Testis (tissue), 3 donors: ENCODE data around the gene ARHGEF28. TPM values are rescaled to one million over a fixed set of nuclear protein-coding genes. Genes with fewer than 3 reads are reported as not detected.

Experiments
- DNase-seq: peaks from one replicate; pipeline ENCODE4 v3.0.0-alpha.2; 2019
- H3K27ac ChIP-seq, 2 donors: fragments of 200-600 bp; sonication (generic); one replicate each; pipeline ENCODE4 v1.5.1; 2019
- H3K27me3 ChIP-seq: fragments of 200-600 bp; sonication (generic); one replicate; pipeline ENCODE4 v1.5.1; 2019
- H3K36me3 ChIP-seq: fragments of 200-600 bp; sonication (generic); one replicate; pipeline ENCODE4 v1.5.1; 2017; ENCODE audit warnings: low read depth; ENCODE audit errors: missing control alignments
- H3K4me1 ChIP-seq: fragments of 200-600 bp; sonication (generic); one replicate; pipeline ENCODE4 v1.5.1; 2019
- H3K4me3 ChIP-seq, 2 donors: fragments of 200-600 bp; sonication (generic); one replicate each; pipeline ENCODE4 v1.5.1; 2017 to 2019
- H3K9me3 ChIP-seq: fragments of 200-600 bp; sonication (generic); one replicate; pipeline ENCODE4 v1.5.1; 2017
- CTCF ChIP-seq, 3 experiments: fragments of 450-650 bp in 2 of 3; fragments of 200-600 bp in 1 of 3; sonication (generic) in 1 of 3; IDR thresholded peaks; one replicate each; pipeline ENCODE4 v1.5.1; 2016 to 2019; ENCODE audit warnings: antibody characterized with exemption in 3 of 3, mild to moderate bottlenecking in 2 of 3, moderate library complexity in 1 of 3
- POLR2A ChIP-seq: fragments of 450-650 bp; IDR thresholded peaks from one replicate; pipeline ENCODE4 v1.6.1; 2017; ENCODE audit warnings: antibody characterized with exemption, mild to moderate bottlenecking, moderate library complexity
- WGBS, 2 donors: methylation state at CpG; one replicate each; pipeline ENCODE4 v1.1.5; 2018; 5-methylcytosine and 5-hydroxymethylcytosine counted together
- intact Hi-C: fragments of 100-400 bp; cut with DNase I; formaldehyde crosslinking; loops from one replicate; pipeline ENCODE4 v1.15.1; 2023; ENCODE audit warnings: low total_unique reads
- polyA plus RNA-seq: library from polyadenylated mRNA; stranded (reverse); fragments of 350-450 nt; fragmentation: Illumina TruSeq; extraction: RNeasy Lipid Tissue Mini Kit (QIAGEN cat#74804); gene quantifications from one replicate; pipeline ENCODE4 v1.2.3, GENCODE V29; 2014; ENCODE audit warnings: low read depth, low replicate concordance; ENCODE audit not compliant: insufficient read depth
- small RNA-seq, 2 donors: library from RNA; depleted of rRNA; stranded (forward); fragments of <200 nt; gene quantifications; one replicate each; pipeline ENCODE3, GENCODE V24; 2016
- total RNA-seq, 2 donors: library from RNA; depleted of rRNA; stranded (reverse); fragments of >200 nt; gene quantifications; one replicate each; pipeline ENCODE4 v1.2.3, GENCODE V29; 2016

The ARHGEF28 gene
- total and polyA plus RNA-seq, 3 donors from 2014 or later: 3.9 to 8.7 (median 8.0) TPM

GRCh38 chr5:73985145-73985544 lies 359.1 kb downstream of the ARHGEF28 start:
- H3K36me3 ChIP-seq: no peaks in the 10 kb centered on the region
- H3K9me3 ChIP-seq: no peaks in the 10 kb centered on the region
- no peak overlapping the region for H3K4me3 ChIP-seq
- TF ChIP-seq CTCF (IDR thresholded peaks at IDR 0.05) (peak in 2 of 3 experiments; percentile 18 to 41), POLR2A (no peak)
- intact Hi-C loops: no loop called here
- no peaks in the 10 kb centered on the region for H3K27me3 ChIP-seq
- no peak overlapping the region for H3K27ac ChIP-seq
- no peaks in the 10 kb centered on the region for H3K4me1 ChIP-seq
- peak; percentile 17 for DNase-seq
- 31 to 38% methylated on average over 1 of the region's 1 CpG for WGBS, 2 donors

DNA sequence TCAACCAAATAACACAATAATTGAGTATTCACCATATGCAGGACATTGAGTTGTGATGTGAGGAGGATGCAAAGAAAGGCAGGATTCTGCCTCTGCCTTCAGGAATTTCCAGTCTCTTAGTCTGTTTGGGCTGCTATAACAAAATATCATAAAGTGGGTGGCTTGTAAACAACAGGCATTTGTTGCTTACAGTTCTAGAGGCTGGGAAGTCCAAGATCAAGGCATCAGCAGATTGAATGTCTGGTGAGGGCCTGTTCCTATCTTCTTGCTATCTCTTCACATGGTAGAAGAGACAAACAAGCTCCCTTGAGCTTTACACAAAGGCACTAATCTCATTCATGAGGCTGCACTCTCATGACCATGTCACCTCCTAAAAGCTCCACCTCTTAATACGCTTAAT lies 360.7 kb downstream of the ARHGEF28 start:
- no peak overlapping the region for H3K27ac ChIP-seq
- H3K4me3 ChIP-seq: no peak overlapping the region
- intact Hi-C loops: no loop called here
- no peaks in the 10 kb centered on the region for H3K9me3 ChIP-seq
- no peaks in the 10 kb centered on the region for H3K27me3 ChIP-seq
- H3K4me1 ChIP-seq: no peaks in the 10 kb centered on the region
- no peak for TF ChIP-seq POLR2A
- TF ChIP-seq CTCF (IDR thresholded peaks at IDR 0.05): no peak
- 93 to 100% methylated on average over 1 of the region's 1 CpG for WGBS, 2 donors
- no peak for DNase-seq
- no peaks in the 10 kb centered on the region for H3K36me3 ChIP-seq

DNA sequence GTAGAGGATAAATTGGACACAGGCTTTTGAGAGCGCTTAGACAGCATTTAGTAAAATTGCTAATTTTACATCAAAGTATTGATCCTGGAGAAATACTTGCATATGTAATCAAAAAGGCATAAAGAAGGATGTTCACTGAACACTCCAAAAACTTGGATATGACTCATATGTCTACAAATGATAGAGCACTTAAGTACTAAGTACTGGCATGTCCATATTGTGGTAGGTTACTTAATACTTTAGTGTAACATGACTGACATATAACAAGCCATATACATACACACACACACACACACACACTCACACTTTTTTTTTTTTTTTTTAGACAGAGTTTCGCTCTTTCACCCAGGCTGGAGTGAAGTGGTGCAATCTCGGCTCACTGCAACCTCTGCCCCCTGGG lies 361.9 kb downstream of the ARHGEF28 start:
- Histone ChIP-seq H3K27me3 (no peaks in the 10 kb centered on the region), H3K4me3 (no peak overlapping the region), H3K36me3 (no peaks in the 10 kb centered on the region), H3K9me3 (no peaks in the 10 kb centered on the region), H3K4me1 (no peaks in the 10 kb centered on the region), H3K27ac (no peak overlapping the region)
- 92 to 96% methylated on average over 3 of the region's 3 CpGs for WGBS, 2 donors
- no peak for DNase-seq
- no peak for TF ChIP-seq CTCF (IDR thresholded peaks at IDR 0.05)
- TF ChIP-seq POLR2A: no peak
- intact Hi-C loops: no loop called here

DNA sequence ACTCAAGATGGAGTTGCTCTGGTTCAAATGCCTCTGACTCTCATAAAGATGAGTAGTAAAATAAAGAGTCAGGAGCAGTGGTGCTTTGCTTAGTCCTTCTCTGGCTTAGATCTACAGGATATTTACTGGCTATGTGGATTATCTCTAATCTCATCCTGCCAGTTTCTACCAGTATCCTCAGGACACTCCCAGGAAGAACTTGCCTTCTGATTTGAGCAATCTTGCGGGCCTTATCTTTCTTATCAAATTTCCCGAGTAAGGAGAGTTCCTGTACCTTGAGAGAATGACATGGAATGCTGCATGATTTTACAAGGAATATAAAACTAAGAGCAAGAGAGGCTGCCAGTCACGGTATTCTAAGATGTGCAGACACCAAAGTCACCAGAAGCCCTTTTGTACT lies 364.0 kb downstream of the ARHGEF28 start:
- Histone ChIP-seq H3K27me3 (no peaks in the 10 kb centered on the region), H3K4me3 (no peak overlapping the region), H3K4me1 (no peaks in the 10 kb centered on the region), H3K36me3 (no peaks in the 10 kb centered on the region), H3K27ac (no peak overlapping the region), H3K9me3 (no peaks in the 10 kb centered on the region)
- TF ChIP-seq CTCF (IDR thresholded peaks at IDR 0.05): no peak
- no peak for DNase-seq
- WGBS, 2 donors: 55 to 57% methylated on average over 3 of the region's 3 CpGs
- intact Hi-C loops: no loop called here

Small RNA genes lying within 50 kb of the gene (small RNA-seq; reads per million reads assigned to genes)
- 0 reads per million in 2 donors for gene RNU7-196P

Other genes starting within 250 kb of the ARHGEF28 start
- gene FOXD1, start 177.4 kb upstream of the ARHGEF28 start, total RNA-seq: 10 to 100 TPM in 1 of 2 donors, 1 to 10 TPM in 1; 7.4 to 12.8 TPM
- gene FOXD1, start 177.4 kb upstream of the ARHGEF28 start, polyA plus RNA-seq: 9.1 TPM
- gene BTF3, start 127.8 kb upstream of the ARHGEF28 start, total RNA-seq: 100 to 1,000 TPM; 232 to 277 TPM
- 387 TPM for gene BTF3, start 127.8 kb upstream of the ARHGEF28 start, polyA plus RNA-seq
- gene ANKRA2, start 60.6 kb upstream of the ARHGEF28 start, total RNA-seq: 10 to 100 TPM; 33.6 to 34.7 TPM
- gene ANKRA2, start 60.6 kb upstream of the ARHGEF28 start, polyA plus RNA-seq: 20.3 TPM
- 10 to 100 TPM; 34.9 to 36.7 TPM for gene UTP15, start 60.5 kb upstream of the ARHGEF28 start, total RNA-seq
- gene UTP15, start 60.5 kb upstream of the ARHGEF28 start, polyA plus RNA-seq: 11.4 TPM